Nephron (organoid): ENCODE data around the gene HNRNPLL.

Experiments used
- H3K27ac Mint-ChIP-seq, 3 experiments: 2 replicates each; pipeline ENCODE4 v1.8.0; 2020; ENCODE audit warnings: mixed read lengths in 3 of 3, mild to moderate bottlenecking in 2 of 3, moderate library complexity in 1 of 3
- H3K27me3 Mint-ChIP-seq: 2 replicates; pipeline ENCODE4 v1.8.0; 2021; ENCODE audit warnings: low read depth, mild to moderate bottlenecking, moderate library complexity, mixed read lengths
- H3K36me3 Mint-ChIP-seq: 2 replicates; pipeline ENCODE4 v1.8.0; 2020; ENCODE audit warnings: low read depth, mixed read lengths
- H3K4me1 Mint-ChIP-seq: 2 replicates; pipeline ENCODE4 v1.8.0; 2020; ENCODE audit warnings: mixed read lengths
- H3K4me3 Mint-ChIP-seq, 3 experiments: 2 replicates each; pipeline ENCODE4 v1.8.0; 2020; ENCODE audit warnings: mild to moderate bottlenecking in 3 of 3, mixed read lengths in 3 of 3, moderate library complexity in 2 of 3
- H3K9me3 Mint-ChIP-seq: 2 replicates; pipeline ENCODE4 v1.8.0; 2020; ENCODE audit warnings: mixed read lengths
- TF ChIP-seq, protein P1 (sequence below), 3 experiments: fragments of 200-600 bp; sonication (generic); IDR thresholded peaks; one replicate each; pipeline ENCODE4 v1.5.0; 2021; ENCODE audit warnings: antibody characterized with exemption in 3 of 3; ENCODE audit not compliant: unreplicated experiment in 3 of 3

The HNRNPLL gene

DNA sequence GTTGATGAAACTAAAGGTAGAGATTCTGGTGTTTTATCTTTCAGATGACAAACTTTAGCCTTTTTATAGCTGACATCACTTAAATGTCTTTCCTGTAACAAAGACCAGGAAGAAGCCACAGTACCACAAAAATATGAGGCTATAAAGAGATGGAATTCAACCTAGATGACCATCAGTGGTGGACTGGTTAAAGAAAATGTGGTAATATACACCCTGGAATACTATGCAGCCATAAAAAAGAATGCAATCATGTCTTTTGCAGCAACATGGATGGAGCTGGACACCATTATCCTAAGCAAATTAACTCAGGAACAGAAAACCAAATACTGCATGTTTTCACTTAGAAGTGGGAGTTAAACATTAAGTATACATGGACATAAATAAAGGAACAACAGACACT lies 18.3 kb upstream of the HNRNPLL start:
- Mint-ChIP-seq H3K27ac (no peak overlapping the region), H3K36me3 (no peaks in the 10 kb centered on the region), H3K9me3 (no peaks in the 10 kb centered on the region), H3K27me3 (peaks cover 2% of the 10 kb centered on the region), H3K4me1 (peaks cover 17% of the 10 kb centered on the region), H3K4me3 (no peak overlapping the region)
- TF ChIP-seq, protein P1, sequence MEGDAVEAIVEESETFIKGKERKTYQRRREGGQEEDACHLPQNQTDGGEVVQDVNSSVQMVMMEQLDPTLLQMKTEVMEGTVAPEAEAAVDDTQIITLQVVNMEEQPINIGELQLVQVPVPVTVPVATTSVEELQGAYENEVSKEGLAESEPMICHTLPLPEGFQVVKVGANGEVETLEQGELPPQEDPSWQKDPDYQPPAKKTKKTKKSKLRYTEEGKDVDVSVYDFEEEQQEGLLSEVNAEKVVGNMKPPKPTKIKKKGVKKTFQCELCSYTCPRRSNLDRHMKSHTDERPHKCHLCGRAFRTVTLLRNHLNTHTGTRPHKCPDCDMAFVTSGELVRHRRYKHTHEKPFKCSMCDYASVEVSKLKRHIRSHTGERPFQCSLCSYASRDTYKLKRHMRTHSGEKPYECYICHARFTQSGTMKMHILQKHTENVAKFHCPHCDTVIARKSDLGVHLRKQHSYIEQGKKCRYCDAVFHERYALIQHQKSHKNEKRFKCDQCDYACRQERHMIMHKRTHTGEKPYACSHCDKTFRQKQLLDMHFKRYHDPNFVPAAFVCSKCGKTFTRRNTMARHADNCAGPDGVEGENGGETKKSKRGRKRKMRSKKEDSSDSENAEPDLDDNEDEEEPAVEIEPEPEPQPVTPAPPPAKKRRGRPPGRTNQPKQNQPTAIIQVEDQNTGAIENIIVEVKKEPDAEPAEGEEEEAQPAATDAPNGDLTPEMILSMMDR (IDR thresholded peaks at IDR 0.05; ENCODE audit: unreplicated experiment in 3 of 3) = no peak

DNA sequence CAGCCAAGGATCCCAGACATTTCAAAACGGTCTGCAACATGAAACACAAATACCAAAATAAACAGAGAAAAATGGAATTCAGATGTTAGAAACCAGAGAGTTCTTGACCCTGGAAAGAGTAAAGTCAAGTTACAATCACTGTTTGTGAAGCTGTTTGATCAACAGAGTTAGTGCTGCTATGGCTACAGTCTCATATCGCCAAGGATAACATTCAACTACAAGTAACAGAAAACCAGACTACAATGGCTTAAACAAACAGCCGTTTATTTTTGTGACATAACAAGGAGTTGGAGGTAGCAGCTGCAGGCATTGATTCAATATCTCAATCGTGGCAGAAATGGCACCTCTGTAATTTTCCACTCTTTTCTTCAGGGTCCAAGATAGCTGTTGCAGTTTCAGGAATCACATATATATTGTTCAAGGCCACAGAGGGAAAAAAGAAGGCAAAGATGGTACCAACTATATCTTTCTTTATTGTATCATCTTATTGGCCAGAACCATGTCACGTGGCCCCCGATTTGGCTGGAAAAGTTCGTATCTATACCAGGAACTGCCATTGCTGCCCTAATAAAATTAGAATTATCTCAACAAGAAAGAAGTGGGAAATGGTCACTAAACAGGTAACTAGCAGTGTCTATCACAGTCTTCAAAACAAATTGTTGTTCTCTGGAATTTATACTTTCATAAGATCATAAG lies 17.7 kb upstream of the HNRNPLL start:
- H3K4me1 Mint-ChIP-seq = peaks cover 17% of the 10 kb centered on the region
- TF ChIP-seq, protein P1 (IDR thresholded peaks at IDR 0.05; ENCODE audit: unreplicated experiment in 3 of 3) = no peak
- H3K9me3 Mint-ChIP-seq = no peaks in the 10 kb centered on the region
- no peak overlapping the region for H3K4me3 Mint-ChIP-seq
- H3K27ac Mint-ChIP-seq = peak overlapping the region; percentile 22 to 86 (median 47)
- no peaks in the 10 kb centered on the region for H3K36me3 Mint-ChIP-seq
- H3K27me3 Mint-ChIP-seq = peaks cover 4% of the 10 kb centered on the region

GRCh38 chr2:38619458-38620164 lies 16.9 kb upstream of the HNRNPLL start:
- Mint-ChIP-seq H3K27me3 (peaks cover 4% of the 10 kb centered on the region), H3K36me3 (no peaks in the 10 kb centered on the region), H3K4me1 (peaks cover 17% of the 10 kb centered on the region), H3K9me3 (no peaks in the 10 kb centered on the region), H3K4me3 (no peak overlapping the region), H3K27ac (peak overlapping the region in 2 of 3 experiments; percentile 22 to 86)
- TF ChIP-seq, protein P1 (IDR thresholded peaks at IDR 0.05; ENCODE audit: unreplicated experiment in 3 of 3) = no peak

GRCh38 chr2:38617301-38617700 lies 14.6 kb upstream of the HNRNPLL start:
- Mint-ChIP-seq H3K27me3 (peaks cover 4% of the 10 kb centered on the region), H3K36me3 (no peaks in the 10 kb centered on the region), H3K27ac (no peak overlapping the region), H3K4me3 (no peak overlapping the region), H3K9me3 (no peaks in the 10 kb centered on the region), H3K4me1 (peaks cover 36% of the 10 kb centered on the region)
- TF ChIP-seq, protein P1 (IDR thresholded peaks at IDR 0.05; ENCODE audit: unreplicated experiment in 3 of 3) = no peak

GRCh38 chr2:38615237-38615636 lies 12.5 kb upstream of the HNRNPLL start:
- no peak overlapping the region for H3K4me3 Mint-ChIP-seq
- H3K27me3 Mint-ChIP-seq = peaks cover 4% of the 10 kb centered on the region
- peaks cover 31% of the 10 kb centered on the region for H3K4me1 Mint-ChIP-seq
- no peak overlapping the region for H3K27ac Mint-ChIP-seq
- H3K9me3 Mint-ChIP-seq = no peaks in the 10 kb centered on the region
- no peaks in the 10 kb centered on the region for H3K36me3 Mint-ChIP-seq
- TF ChIP-seq, protein P1 (IDR thresholded peaks at IDR 0.05; ENCODE audit: unreplicated experiment in 3 of 3) = no peak
